GM12872 (cell line): ENCODE measurements around the gene NXF1.

Experiments
- TF ChIP-seq, protein P1 (sequence below): IDR thresholded peaks from 3 replicates; pipeline ENCODE4 v1.5.1; 2011; ENCODE audit warnings: low read depth, mild to moderate bottlenecking, low read length, moderate library complexity; ENCODE audit not compliant: insufficient read depth

The NXF1 gene

DNA sequence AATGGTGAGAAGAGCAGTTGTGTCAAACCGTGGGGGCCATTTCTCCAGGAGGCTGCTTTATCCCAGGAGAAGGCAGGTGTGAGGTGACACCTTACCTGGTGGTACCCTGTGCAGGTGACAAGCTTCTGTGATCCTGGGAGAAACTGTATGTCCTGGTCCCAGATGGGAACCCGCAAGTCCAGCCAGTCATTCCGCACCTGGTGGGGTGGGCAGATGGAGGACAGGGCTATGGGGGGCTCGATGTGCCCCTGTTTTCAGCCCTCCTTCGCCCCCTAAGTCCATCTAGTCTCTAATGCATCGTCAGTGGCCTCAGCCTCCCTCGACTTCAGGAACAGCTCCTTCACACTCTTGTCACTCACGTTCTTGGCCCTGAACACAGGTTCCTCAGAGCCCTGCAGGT lies 30.1 kb upstream of the NXF1 start:
- TF ChIP-seq, protein P1, sequence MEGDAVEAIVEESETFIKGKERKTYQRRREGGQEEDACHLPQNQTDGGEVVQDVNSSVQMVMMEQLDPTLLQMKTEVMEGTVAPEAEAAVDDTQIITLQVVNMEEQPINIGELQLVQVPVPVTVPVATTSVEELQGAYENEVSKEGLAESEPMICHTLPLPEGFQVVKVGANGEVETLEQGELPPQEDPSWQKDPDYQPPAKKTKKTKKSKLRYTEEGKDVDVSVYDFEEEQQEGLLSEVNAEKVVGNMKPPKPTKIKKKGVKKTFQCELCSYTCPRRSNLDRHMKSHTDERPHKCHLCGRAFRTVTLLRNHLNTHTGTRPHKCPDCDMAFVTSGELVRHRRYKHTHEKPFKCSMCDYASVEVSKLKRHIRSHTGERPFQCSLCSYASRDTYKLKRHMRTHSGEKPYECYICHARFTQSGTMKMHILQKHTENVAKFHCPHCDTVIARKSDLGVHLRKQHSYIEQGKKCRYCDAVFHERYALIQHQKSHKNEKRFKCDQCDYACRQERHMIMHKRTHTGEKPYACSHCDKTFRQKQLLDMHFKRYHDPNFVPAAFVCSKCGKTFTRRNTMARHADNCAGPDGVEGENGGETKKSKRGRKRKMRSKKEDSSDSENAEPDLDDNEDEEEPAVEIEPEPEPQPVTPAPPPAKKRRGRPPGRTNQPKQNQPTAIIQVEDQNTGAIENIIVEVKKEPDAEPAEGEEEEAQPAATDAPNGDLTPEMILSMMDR, result no peak

DNA sequence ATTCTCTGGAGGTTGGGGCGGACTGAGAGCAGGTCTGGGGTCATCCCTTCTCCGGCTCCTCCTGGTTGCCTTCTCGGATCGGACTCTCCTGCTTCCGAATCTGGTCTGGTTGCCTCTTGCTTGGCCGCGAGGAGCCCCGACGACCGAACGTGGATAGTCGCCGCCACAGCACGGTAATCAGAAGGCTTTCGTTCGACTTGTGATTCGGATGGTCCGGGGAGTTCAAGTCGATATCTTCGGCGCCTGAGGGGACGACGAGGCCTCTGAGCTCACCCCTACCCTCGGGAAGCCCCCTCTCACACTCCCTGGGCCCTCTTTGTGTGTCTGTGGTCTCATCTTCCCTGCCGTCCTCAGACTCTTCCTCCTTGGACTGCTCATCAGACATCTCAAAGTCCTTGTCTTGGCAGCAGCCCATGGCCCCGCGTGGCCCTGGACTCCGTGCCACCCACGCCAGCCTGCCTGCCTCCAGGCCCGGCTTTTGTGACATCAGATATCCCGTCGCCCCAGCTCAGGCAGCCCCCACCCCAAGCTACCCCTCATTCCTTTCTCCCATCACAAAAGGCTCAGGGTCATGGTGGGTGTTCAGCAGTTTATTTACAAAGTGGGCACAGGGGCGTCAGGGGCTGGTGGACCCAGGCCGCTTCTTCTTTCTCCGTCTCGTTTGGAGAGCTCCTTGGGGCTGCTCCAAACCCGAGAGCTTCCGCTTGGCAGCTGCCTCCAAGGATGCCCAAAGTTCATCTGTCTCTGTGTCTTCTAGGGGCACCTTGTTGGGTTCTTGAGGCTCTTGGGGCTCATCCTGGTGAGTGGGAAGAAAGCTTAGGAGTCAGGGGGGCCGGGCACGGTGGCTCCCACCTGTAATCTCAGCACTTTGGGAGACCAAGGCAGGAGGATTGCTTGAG lies 27.3 kb upstream of the NXF1 start, which contains the start of gene TEX54:
TSS of gene TEX54 (minus strand) at position 506 of the 899 bp plus-strand sequence.
- TF ChIP-seq, protein P1, result no peak

DNA sequence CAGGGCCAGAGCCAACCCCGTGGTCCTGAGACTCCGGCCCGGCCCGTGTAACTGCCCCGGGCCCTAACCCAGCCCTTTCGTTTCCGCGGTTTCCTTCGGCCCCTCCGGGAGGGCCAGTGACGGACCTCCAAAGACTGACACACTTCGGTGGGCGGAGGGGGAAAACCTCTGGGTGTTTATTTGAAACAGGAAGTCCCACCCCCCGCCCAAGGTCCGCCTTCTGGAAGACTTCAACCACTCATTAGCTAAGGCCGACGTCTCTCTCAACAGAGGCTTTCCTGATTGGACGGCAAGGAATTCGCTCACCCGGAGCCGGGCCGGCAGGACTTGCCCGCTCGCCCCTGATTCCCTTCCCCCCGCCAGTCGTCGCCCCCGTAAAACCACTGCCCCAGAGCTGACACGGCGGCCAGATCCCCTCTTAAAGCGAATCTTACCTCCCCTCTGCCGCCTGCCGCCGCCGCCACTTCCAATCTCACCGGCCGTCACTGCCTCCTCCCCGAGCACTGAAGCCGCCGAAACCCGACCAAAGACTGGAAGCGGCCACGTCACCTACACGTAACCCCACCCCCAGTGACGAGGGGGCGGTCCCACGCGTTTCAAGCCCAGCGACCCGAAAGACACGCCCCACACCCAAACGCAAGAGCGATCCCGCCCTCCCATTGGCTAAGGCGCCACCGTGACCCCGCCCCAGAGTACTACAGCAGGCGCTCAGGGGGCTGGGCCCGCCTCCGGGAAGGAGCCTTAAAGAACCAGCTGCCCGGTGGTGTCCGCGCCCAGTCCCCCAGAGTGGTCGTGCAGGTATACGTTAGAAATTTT lies 26.5 kb upstream of the NXF1 start, which contains the start of gene STX5:
TSS of gene STX5 (minus strand) at position 532 of the 816 bp plus-strand sequence. CDS start 808 bp downstream, outside the sequence.
- TF ChIP-seq, protein P1, result no peak

DNA sequence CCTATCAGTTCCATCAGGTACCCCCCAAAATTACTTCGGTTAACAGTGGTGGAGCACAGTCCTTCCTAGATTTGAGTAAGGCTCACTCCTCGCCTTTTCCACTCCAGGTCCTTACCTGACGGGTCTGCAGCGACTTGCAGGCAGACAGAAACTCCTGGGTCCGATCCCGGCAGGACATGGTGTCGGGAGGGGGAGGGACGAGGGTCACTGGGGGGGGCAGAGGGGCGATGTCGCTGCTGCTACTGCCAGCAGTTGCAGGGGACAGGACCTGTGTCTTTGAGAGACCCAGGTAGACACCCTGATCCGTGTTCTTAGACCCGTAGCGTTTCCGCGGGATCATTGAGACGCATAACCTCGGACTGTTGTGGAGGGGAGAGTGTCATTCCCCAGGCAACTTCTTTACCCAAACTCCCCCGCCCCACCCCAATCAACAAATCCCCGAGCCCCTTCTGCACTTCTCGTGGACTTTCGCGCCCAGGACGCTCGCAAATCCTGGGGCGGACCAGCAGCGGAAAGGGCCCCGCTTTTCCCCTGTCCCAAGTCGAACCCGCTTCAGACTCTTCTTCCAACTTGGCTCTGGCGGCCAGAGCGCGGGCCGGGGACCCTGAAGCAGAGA lies 25.8 kb upstream of the NXF1 start:
- TF ChIP-seq, protein P1, result no peak

DNA sequence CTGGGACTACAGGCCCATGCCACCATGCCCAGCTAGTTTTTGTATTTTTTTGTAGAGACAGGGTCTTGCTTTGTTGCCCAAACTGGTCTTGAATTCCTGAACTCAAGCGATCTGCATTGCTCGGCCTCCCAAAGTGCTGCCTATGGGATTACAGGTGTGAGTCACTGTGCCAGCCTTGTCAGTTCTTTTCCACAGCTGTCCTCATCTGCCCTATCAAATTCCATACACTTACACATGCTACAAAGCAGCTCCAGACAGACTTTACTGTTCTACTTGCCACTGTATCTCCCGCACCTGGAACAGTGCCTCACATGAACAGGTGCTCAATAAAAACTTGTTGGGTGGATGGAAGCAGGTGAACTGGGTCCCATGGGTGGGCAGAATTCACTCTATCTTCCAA lies 18.4 kb upstream of the NXF1 start:
- TF ChIP-seq, protein P1, result no peak

DNA sequence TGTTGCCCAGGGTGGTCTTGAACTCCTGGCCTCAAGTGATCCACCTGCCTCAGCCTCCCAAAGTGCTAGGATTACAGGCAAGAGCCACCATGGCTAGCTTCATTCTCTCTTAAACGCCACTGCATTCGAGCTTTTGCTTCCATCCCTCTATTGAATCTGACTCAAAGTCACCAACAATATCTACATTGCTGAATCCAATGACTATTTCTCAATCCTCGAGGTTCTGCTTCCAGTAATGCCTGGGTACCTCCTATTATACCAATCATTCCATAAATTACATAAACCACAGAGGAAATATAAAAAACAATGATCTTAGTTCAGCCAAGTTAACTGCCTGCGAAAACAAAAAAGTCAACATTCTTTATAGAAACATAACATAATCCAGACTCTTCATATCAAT lies 11.9 kb upstream of the NXF1 start:
- TF ChIP-seq, protein P1, result no peak

DNA sequence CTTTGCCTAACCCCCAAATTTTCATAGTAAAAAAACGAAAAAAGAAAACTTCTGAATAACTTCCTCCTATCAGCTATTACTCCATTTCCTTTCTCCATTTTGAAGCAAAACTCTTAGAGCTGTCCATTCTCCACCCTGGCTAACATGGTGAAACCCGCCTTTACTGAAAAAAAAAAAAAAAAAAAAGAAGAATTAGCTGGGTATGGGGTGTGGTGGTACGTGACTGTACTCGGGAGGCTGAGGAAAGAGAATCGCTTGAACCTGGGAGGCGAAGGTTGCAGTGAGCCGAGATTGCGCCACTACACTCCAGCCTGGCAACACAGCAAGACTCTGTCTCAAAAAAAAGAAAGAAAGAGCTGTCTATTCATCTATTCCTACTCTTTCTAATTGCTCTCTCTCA lies 11.3 kb upstream of the NXF1 start:
- TF ChIP-seq, protein P1, result no peak
